Glutamatergic neuron (in vitro differentiated cells): ENCODE measurements around the gene TNPO2. TPM values are rescaled to one million over a fixed set of nuclear protein-coding genes. Genes with fewer than 3 reads are reported as not detected.
"Not testable (repeated sequence)": the region's sequence is repeated elsewhere in the genome, so short reads cannot be mapped to it uniquely, and the experiment has no call there.

Experiments used
- DNase-seq: peaks from one replicate; pipeline ENCODE4 v3.0.0; 2022
- H3K27ac Mint-ChIP-seq: one replicate; pipeline ENCODE4 v1.8.0; 2020; ENCODE audit warnings: mild to moderate bottlenecking, mixed read lengths, inconsistent platforms; ENCODE audit not compliant: unreplicated experiment
- H3K27me3 Mint-ChIP-seq: one replicate; pipeline ENCODE4 v1.8.0; 2020; ENCODE audit warnings: mild to moderate bottlenecking, moderate library complexity, mixed read lengths, inconsistent platforms; ENCODE audit not compliant: unreplicated experiment
- H3K36me3 Mint-ChIP-seq: one replicate; pipeline ENCODE4 v1.8.0; 2020; ENCODE audit warnings: mild to moderate bottlenecking, mixed read lengths, inconsistent platforms; ENCODE audit not compliant: unreplicated experiment
- H3K4me1 Mint-ChIP-seq: one replicate; pipeline ENCODE4 v1.8.0; 2020; ENCODE audit warnings: mild to moderate bottlenecking, low read depth, mixed read lengths, inconsistent platforms; ENCODE audit not compliant: unreplicated experiment
- H3K4me3 Mint-ChIP-seq: one replicate; pipeline ENCODE4 v1.8.0; 2020; ENCODE audit warnings: mild to moderate bottlenecking, mixed read lengths, inconsistent platforms; ENCODE audit not compliant: unreplicated experiment
- H3K9me3 Mint-ChIP-seq: one replicate; pipeline ENCODE4 v1.8.0; 2020; ENCODE audit warnings: mild to moderate bottlenecking, moderate library complexity, mixed read lengths, inconsistent platforms; ENCODE audit not compliant: unreplicated experiment
- CTCF ChIP-seq: fragments of 200-600 bp; sonication (generic); IDR thresholded peaks from one replicate; pipeline ENCODE4 v1.5.0; 2021; ENCODE audit not compliant: partially characterized antibody, unreplicated experiment
- total RNA-seq: library from RNA; stranded (reverse); fragmentation: NEBNext Ultra II Directional; extraction: Animal tissue kit (Norgen Biotek cat#: 25700); gene quantifications from one replicate; pipeline ENCODE4 v1.2.1, GENCODE V29; 2021; ENCODE audit not compliant: unreplicated experiment

The TNPO2 gene
- total RNA-seq, 1 donor from 2014 or later, result 135 TPM

- Mint-ChIP-seq H3K27me3 (peaks cover 6% of the 10 kb centered on the region), H3K4me1 (peaks cover 1% of the 10 kb centered on the region), H3K4me3 (peak within 1 kb of the TSS; percentile 42), H3K27ac (no peak within 1 kb of the TSS), H3K9me3 (peaks cover 4% of the 10 kb centered on the region), H3K36me3 (peaks cover 4% of the 10 kb centered on the region)
- TF ChIP-seq CTCF, result no peak
- DNase-seq, result no peak
Measured at GRCh38 chr19:12687496-12688196, 36.1 kb downstream of the TNPO2 start, which contains the start of gene GNG14. GNG14 (plus strand) TSS chr19:12687998; CDS start chr19:12688049, 51 bp downstream.

GRCh38 chr19:12685831-12686230, 37.9 kb downstream of the TNPO2 start:
- no peak for DNase-seq
- peak overlapping the region; percentile 40 for H3K4me3 Mint-ChIP-seq
- no peak overlapping the region for H3K27ac Mint-ChIP-seq
- H3K36me3 Mint-ChIP-seq, result peaks cover 4% of the 10 kb centered on the region
- no peak for TF ChIP-seq CTCF
- H3K4me1 Mint-ChIP-seq, result peaks cover 1% of the 10 kb centered on the region
- H3K27me3 Mint-ChIP-seq, result peaks cover 10% of the 10 kb centered on the region
- H3K9me3 Mint-ChIP-seq, result peaks cover 6% of the 10 kb centered on the region

- H3K4me1 Mint-ChIP-seq, result no peaks in the 10 kb centered on the region
- H3K9me3 Mint-ChIP-seq, result peaks cover 6% of the 10 kb centered on the region
- H3K27me3 Mint-ChIP-seq, result peaks cover 13% of the 10 kb centered on the region
- H3K36me3 Mint-ChIP-seq, result peaks cover 3% of the 10 kb centered on the region
- H3K27ac Mint-ChIP-seq, result peak within 1 kb of the TSS; percentile 64
- peak; percentile 83 for DNase-seq
- TF ChIP-seq CTCF, result no peak
- peak within 1 kb of the TSS; percentile 94 for H3K4me3 Mint-ChIP-seq
Measured at GRCh38 chr19:12681074-12681987, 42.4 kb downstream of the TNPO2 start, which contains the start of gene DHPS. DHPS (minus strand) TSS chr19:12681880; CDS start chr19:12681766, 114 bp downstream.

GRCh38 chr19:12680034-12680433, 43.7 kb downstream of the TNPO2 start:
- TF ChIP-seq CTCF, result no peak
- H3K4me3 Mint-ChIP-seq, result peak overlapping the region; percentile 61
- no peaks in the 10 kb centered on the region for H3K4me1 Mint-ChIP-seq
- peaks cover 11% of the 10 kb centered on the region for H3K27me3 Mint-ChIP-seq
- H3K27ac Mint-ChIP-seq, result no peak overlapping the region
- H3K9me3 Mint-ChIP-seq, result peaks cover 7% of the 10 kb centered on the region
- no peaks in the 10 kb centered on the region for H3K36me3 Mint-ChIP-seq
- DNase-seq, result no peak

GRCh38 chr19:12678039-12678438, 45.7 kb downstream of the TNPO2 start:
- not testable (repeated sequence) for H3K4me1 Mint-ChIP-seq, DNase-seq, H3K4me3 Mint-ChIP-seq, H3K27ac Mint-ChIP-seq, H3K9me3 Mint-ChIP-seq, H3K27me3 Mint-ChIP-seq, H3K36me3 Mint-ChIP-seq
